DND-41 (cell line): ENCODE data around the gene NOTCH4.

ENCODE experiments used
- ATAC-seq: fragments of 200-7000 bp; cut with Tn5 transposase; 3 replicates; pipeline ENCODE4 v1.9.1; 2021; ENCODE audit warnings: low read depth; ENCODE audit not compliant: insufficient read depth
- DNase-seq: peaks from one replicate; pipeline ENCODE4 v3.0.0-alpha.2; 2020
- H2AFZ ChIP-seq: 2 replicates; pipeline ENCODE4 v1.6.0; 2012; ENCODE audit warnings: low read depth, low read length
- H3K27ac ChIP-seq: 2 replicates; pipeline ENCODE4 v1.5.1; 2012; ENCODE audit warnings: low read length, inconsistent platforms
- H3K27me3 ChIP-seq: fragments of 200-600 bp; sonication (generic); 2 replicates; pipeline ENCODE4 v1.6.0; 2012; ENCODE audit warnings: low read length, mild to moderate bottlenecking, inconsistent platforms; ENCODE audit not compliant: insufficient read depth, poor library complexity
- H3K36me3 ChIP-seq: 2 replicates; pipeline ENCODE4 v1.5.1; 2012; ENCODE audit warnings: low read length, inconsistent platforms; ENCODE audit not compliant: insufficient read depth
- H3K4me1 ChIP-seq: 2 replicates; pipeline ENCODE4 v1.5.1; 2012; ENCODE audit warnings: mild to moderate bottlenecking, low read length; ENCODE audit not compliant: insufficient read depth
- H3K4me2 ChIP-seq: 2 replicates; pipeline ENCODE4 v1.6.0; 2012; ENCODE audit warnings: mild to moderate bottlenecking, moderate library complexity, low read length, inconsistent platforms; ENCODE audit not compliant: insufficient read depth
- H3K4me3 ChIP-seq, 2 experiments: fragments of 200-600 bp in 1 of 2; shearing (Covaris generic) in 1 of 2; 2 replicates each; pipeline ENCODE4 v1.5.1; 2012 to 2016; ENCODE audit warnings: inconsistent platforms in 2 of 2, low read length in 2 of 2, mild to moderate bottlenecking in 2 of 2, low read depth in 1 of 2, moderate library complexity in 1 of 2
- H3K79me2 ChIP-seq: 2 replicates; pipeline ENCODE4 v1.6.0; 2012; ENCODE audit warnings: low read length, inconsistent platforms; ENCODE audit not compliant: insufficient read depth
- H3K9ac ChIP-seq: 2 replicates; pipeline ENCODE4 v1.6.0; 2012; ENCODE audit warnings: low read depth, mild to moderate bottlenecking, inconsistent platforms, low read length, moderate library complexity
- H3K9me3 ChIP-seq: 2 replicates; pipeline ENCODE4 v1.5.1; 2012; ENCODE audit warnings: low read length, moderate library complexity, mild to moderate bottlenecking, inconsistent platforms; ENCODE audit not compliant: insufficient read depth, severe bottlenecking
- H4K20me1 ChIP-seq: 2 replicates; pipeline ENCODE4 v1.6.0; 2012; ENCODE audit warnings: low read length; ENCODE audit not compliant: insufficient read depth
- EZH2 ChIP-seq: IDR thresholded peaks from 3 replicates; pipeline ENCODE4 v1.6.1; 2012; ENCODE audit warnings: borderline replicate concordance, low read depth, mild to moderate bottlenecking, moderate library complexity, low read length, inconsistent platforms; ENCODE audit not compliant: severe bottlenecking
- TF ChIP-seq, protein P1 (sequence below): IDR thresholded peaks from 2 replicates; pipeline ENCODE4 v1.5.1; 2012; ENCODE audit warnings: borderline replicate concordance, low read length, moderate library complexity, mild to moderate bottlenecking; ENCODE audit not compliant: poor library complexity, severe bottlenecking; ENCODE audit errors: extremely low read depth

NOTCH4 gene

DNA sequence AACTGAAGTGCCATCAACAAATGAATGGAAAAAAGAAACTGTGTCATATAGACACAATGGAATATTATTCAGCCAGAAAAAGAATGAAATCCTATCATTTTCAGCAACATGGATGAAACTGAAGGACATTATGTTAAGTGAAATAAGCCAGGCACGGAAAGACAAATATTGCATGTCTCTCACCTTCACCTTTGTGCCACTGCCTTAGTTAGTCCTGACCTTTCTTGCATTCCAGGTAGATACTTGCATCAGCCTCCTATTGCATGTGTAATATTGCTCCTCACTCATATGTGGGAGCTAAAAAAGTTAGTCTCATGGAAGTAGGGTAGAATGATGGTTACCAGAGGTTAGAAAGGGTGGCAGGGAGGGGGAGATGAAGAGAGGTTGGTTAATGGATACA lies 14.9 kb downstream of the NOTCH4 start:
- TF ChIP-seq, protein P1, sequence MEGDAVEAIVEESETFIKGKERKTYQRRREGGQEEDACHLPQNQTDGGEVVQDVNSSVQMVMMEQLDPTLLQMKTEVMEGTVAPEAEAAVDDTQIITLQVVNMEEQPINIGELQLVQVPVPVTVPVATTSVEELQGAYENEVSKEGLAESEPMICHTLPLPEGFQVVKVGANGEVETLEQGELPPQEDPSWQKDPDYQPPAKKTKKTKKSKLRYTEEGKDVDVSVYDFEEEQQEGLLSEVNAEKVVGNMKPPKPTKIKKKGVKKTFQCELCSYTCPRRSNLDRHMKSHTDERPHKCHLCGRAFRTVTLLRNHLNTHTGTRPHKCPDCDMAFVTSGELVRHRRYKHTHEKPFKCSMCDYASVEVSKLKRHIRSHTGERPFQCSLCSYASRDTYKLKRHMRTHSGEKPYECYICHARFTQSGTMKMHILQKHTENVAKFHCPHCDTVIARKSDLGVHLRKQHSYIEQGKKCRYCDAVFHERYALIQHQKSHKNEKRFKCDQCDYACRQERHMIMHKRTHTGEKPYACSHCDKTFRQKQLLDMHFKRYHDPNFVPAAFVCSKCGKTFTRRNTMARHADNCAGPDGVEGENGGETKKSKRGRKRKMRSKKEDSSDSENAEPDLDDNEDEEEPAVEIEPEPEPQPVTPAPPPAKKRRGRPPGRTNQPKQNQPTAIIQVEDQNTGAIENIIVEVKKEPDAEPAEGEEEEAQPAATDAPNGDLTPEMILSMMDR = no peak
- no peak for TF ChIP-seq EZH2
- Histone ChIP-seq H3K4me3 (no peak overlapping the region), H3K4me1 (no peaks in the 10 kb centered on the region), H3K9me3 (no peaks in the 10 kb centered on the region), H4K20me1 (no peaks in the 10 kb centered on the region), H3K36me3 (no peaks in the 10 kb centered on the region), H2AFZ (no peak overlapping the region), H3K27me3 (peaks cover 3% of the 10 kb centered on the region), H3K27ac (no peak overlapping the region), H3K4me2 (no peak overlapping the region), H3K9ac (no peak overlapping the region), H3K79me2 (no peaks in the 10 kb centered on the region)
- no peak for DNase-seq
- no peak for ATAC-seq

DNA sequence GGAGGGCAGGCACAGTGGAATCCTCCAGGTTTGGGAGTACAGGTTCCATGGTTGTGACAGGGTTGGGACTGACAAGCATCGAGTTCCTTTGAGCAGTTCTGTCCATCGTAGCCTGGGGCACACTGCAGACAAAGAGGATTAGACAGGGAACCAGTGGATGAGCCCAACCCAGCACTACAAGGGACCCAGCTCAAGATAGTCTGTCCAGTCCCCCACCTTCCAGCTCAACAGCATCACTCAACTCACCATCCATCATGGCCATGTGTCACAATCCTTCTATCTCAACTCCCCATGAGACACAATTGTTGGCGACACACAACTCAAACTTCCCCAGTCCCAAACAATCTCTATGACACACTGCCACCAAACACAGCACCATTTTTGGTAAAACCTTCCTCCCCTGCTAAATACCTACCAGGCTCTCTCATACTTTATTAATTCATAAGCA lies 19.6 kb downstream of the NOTCH4 start:
- Histone ChIP-seq H3K36me3 (no peaks in the 10 kb centered on the region), H3K79me2 (no peaks in the 10 kb centered on the region), H3K27me3 (no peaks in the 10 kb centered on the region), H4K20me1 (no peaks in the 10 kb centered on the region), H2AFZ (no peak overlapping the region), H3K9me3 (no peaks in the 10 kb centered on the region), H3K4me3 (no peak overlapping the region), H3K27ac (no peak overlapping the region), H3K4me2 (no peak overlapping the region), H3K9ac (no peak overlapping the region), H3K4me1 (no peaks in the 10 kb centered on the region)
- ATAC-seq (no peak), DNase-seq (no peak)
- TF ChIP-seq, protein P1 = no peak
- TF ChIP-seq EZH2 = no peak

DNA sequence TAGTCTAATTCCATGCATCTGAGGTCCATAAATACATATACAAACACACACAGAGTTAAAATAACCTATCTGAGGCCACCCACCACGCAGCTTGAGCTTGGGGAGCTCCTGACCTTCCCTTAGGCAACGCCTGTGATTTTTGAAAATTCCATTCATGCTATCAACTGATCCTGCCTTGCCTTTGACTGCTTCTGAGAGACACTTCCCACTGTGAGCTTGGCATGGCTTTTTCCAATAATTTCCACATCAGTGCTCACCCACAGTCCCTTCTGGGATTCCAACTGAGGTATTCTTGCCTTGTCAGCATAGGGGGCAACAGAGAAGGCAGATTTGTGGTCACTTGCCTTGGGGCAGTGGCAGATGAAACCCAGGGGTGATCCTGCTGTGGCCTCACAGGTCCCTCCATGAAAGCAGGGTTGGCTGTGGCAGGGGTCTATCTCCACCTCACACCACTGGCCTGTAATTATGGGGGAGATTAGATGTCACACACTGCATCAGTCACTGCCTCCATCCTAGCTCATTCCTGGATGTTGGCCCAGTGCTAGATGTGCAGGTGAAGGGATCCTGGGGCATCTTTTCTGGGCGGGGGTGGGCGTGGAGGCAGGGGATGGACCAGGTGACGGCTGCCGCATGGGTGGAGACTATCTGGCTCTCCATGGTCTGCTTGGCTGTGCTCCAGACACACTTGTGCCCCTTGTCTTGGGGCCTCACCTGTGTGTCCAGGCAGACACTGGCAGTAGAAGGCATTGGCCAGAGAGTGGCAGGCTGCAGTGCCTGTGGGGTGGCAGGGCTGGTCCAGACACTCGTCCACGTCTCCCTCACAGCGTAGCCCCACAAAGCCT lies 20.2 kb downstream of the NOTCH4 start:
- ATAC-seq (no peak), DNase-seq (no peak)
- no peaks in the 10 kb centered on the region for H3K36me3 ChIP-seq
- TF ChIP-seq, protein P1 = no peak
- no peak for TF ChIP-seq EZH2
- no peaks in the 10 kb centered on the region for H4K20me1 ChIP-seq
- no peak overlapping the region for H2AFZ ChIP-seq
- H3K4me3 ChIP-seq = no peak overlapping the region
- no peak overlapping the region for H3K4me2 ChIP-seq
- no peaks in the 10 kb centered on the region for H3K27me3 ChIP-seq
- no peaks in the 10 kb centered on the region for H3K9me3 ChIP-seq
- H3K9ac ChIP-seq = no peak overlapping the region
- H3K79me2 ChIP-seq = no peaks in the 10 kb centered on the region
- H3K27ac ChIP-seq = no peak overlapping the region
- H3K4me1 ChIP-seq = no peaks in the 10 kb centered on the region
